ENCODE data around the gene CLEC18A.
"Not testable (repeated sequence)": the region's sequence is repeated elsewhere in the genome, so short reads cannot be mapped to it uniquely, and the experiment has no call there.

DNA sequence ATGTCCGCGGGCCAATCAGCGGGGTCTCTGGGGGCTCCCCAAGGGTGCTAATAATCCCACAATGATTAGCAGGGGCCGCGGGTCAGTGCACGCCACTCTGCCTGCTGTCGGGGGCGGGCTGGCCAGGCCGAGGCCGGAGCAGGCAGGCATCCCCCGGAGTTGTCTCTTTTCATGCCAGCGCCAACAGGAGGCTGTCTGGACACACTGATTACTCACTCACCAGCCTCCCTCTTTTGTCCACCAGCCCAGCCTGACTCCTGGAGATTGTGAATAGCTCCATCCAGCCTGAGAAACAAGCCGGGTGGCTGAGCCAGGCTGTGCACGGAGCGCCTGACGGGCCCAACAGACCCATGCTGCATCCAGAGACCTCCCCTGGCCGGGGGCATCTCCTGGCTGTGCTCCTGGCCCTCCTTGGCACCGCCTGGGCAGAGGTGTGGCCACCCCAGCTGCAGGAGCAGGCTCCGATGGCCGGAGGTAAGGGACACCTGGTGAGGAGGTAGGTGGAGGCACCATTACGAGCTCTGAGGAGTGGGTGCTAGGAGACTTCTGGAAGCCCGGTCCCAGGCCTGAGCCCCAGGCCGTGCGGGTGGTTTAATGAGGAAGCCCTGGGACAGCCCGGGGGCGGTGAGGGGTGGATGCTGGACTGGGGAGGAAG, at the start of gene CLEC18A:
- TF ChIP-seq, protein P1, sequence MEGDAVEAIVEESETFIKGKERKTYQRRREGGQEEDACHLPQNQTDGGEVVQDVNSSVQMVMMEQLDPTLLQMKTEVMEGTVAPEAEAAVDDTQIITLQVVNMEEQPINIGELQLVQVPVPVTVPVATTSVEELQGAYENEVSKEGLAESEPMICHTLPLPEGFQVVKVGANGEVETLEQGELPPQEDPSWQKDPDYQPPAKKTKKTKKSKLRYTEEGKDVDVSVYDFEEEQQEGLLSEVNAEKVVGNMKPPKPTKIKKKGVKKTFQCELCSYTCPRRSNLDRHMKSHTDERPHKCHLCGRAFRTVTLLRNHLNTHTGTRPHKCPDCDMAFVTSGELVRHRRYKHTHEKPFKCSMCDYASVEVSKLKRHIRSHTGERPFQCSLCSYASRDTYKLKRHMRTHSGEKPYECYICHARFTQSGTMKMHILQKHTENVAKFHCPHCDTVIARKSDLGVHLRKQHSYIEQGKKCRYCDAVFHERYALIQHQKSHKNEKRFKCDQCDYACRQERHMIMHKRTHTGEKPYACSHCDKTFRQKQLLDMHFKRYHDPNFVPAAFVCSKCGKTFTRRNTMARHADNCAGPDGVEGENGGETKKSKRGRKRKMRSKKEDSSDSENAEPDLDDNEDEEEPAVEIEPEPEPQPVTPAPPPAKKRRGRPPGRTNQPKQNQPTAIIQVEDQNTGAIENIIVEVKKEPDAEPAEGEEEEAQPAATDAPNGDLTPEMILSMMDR (conservative IDR thresholded peaks at IDR 0.05; ENCODE audit: low read depth, low read length): not testable (repeated sequence)
- TF ChIP-seq EZH2phosphoT487 (IDR thresholded peaks at IDR 0.05; ENCODE audit: borderline replicate concordance, low read length): not testable (repeated sequence)
